Skin of body (tissue), 2 donors: ENCODE data around the gene USP12. TPM values are rescaled to one million over a fixed set of nuclear protein-coding genes. Genes with fewer than 3 reads are reported as not detected.
"Not testable (repeated sequence)": the region's sequence is repeated elsewhere in the genome, so short reads cannot be mapped to it uniquely, and the experiment has no call there.

Experiments used
- DNase-seq: peaks from one replicate; lab custom pipeline; 2025; lab: John Stamatoyannopoulos, UW
- total RNA-seq: library from RNA; depleted of rRNA; stranded (reverse); fragments of >200 nt; gene quantifications from one replicate; pipeline ENCODE4 v1.2.3, GENCODE V29; 2014

The USP12 gene, protein sequence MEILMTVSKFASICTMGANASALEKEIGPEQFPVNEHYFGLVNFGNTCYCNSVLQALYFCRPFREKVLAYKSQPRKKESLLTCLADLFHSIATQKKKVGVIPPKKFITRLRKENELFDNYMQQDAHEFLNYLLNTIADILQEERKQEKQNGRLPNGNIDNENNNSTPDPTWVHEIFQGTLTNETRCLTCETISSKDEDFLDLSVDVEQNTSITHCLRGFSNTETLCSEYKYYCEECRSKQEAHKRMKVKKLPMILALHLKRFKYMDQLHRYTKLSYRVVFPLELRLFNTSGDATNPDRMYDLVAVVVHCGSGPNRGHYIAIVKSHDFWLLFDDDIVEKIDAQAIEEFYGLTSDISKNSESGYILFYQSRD
- total RNA-seq = 32.7 TPM

DNA sequence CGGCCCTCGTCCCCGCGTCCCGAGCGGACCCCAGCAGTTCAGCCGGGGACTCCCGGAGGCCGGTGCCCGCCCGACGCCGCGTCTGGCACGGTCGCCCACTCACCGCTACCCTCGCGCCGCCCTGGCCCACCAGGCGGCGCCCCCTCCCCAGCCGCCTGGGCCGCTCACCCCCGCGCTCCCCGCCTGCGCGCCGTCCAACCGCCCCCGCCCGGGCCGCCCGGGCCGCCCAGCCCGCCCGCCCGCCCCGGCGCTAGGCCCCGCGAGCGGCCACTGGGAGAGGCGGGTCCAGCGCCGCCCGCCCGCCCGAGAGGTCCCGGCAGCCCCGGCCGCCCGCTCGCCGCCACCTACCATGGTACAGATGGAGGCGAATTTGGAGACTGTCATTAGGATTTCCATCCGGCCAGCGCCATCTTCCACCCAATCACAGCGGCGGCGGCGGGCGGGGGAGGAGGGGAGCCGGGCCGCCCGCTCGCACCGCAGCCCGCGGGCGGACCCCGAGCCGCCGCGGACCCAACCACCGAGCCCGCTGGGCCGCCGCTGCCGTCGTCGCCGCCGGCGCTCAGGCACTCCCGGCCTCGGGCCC lies at the start of gene USP12:
USP12 (minus strand) TSS at position 568 of the 583 bp plus-strand sequence; CDS start at position 396, 172 bp downstream.
- no peak for DNase-seq

DNA sequence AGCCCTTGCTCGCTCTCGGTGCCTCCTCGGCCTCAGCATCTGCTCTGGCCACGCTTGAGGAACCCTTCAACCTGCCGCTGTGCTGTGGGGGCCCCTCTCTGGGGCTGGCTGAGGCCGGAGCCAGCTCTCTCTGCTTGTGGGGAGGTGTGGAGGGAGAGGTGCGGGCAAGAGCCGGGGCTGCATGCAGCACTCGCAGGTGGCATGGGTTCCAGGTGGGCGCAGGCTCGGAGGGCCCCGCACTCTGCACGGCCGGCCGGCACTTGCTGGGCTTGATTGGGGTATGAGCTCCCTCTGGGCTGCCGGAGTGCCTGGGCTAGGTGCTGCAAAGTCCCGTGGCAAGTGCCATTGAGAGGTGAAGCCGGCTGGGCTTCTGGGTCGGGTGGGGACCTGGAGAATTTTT lies 48.0 kb upstream of the USP12 start:
- no peak for DNase-seq

DNA sequence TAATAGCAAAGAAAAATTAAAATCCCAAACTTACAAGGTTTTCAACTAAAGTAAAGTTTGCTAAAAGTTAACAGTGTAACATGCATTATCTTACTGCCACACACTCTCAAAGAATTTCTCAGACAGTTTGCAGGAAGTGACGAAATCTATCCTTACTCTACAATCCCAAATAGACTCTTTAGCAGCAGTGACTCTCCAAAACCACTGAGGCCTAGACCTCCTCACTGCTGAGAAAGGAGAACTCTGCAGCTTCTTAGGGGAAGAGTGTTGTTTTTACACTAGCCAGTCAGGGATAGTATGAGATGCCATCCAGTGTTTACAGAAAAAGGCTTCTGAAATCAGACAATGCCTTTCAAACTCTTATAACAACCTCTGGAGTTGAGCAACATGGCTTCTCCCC lies 47.2 kb upstream of the USP12 start:
- DNase-seq = not testable (repeated sequence)

DNA sequence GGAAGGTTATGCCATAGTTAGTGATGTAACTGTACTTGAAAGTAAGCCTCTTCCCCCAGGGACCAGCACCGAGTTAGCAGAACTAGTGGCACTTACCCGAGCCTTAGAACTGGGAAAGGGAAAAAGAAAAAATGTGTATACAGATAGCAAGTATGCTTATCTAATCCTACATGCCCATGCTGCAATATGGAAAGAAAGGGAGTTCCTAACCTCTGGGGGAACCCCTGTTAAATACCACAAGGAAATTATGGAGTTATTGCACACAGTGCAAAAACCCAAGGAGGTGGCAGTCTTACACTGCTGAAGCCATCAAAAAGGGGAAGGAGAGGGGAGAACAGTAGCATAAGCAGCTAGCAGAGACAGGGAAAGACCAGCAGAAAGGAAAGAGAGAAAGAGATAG lies 46.2 kb upstream of the USP12 start:
- not testable (repeated sequence) for DNase-seq

DNA sequence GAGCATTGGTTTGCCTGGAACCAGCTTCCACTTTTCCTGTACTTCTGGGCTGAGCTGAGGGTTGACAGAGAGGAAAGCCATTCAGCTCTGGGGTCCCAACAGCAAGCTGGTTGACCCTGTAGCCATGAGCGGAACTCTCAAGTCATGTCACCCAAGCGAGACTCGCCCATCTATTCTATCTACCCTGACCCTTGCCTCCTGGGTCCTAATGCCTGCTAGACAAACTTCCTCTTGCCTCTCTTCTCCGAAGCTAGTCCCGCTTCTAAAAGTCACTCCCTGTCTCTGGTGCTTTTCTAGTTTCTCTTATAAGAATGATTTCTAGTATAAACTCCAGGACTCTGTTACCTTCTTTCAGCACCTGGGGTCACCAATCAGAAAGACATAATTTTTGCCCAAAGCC lies 41.8 kb upstream of the USP12 start:
- DNase-seq = not testable (repeated sequence)

DNA sequence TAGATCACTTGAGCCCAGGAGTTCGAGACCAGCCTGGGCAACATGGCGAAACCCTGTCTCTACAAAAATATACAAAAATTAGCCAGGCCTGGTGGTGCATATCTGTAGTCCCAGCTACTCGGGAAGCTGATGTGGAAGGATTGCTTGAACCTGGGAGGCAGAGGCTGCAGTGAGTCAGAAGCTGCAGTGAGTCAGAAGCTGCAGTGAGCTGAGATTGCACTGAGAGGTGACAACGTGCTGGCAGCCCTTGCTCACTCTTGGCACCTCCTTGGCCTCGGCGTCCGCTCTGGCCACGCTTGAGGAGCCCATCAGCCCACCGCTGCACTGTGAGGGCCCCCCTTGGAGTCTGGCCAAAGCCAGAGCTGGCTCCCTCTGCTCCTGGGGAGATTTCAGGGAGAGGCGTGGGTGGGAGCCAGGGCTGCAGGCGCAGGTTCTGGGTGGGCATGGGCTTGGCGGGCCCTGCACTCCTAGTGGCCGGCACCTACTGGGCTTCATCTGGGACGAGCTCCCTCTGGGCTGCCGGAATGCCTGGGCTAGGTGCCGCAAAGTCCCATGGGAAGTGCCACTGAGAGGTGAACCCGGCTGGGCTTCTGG lies 40.3 kb upstream of the USP12 start:
- DNase-seq = no peak

DNA sequence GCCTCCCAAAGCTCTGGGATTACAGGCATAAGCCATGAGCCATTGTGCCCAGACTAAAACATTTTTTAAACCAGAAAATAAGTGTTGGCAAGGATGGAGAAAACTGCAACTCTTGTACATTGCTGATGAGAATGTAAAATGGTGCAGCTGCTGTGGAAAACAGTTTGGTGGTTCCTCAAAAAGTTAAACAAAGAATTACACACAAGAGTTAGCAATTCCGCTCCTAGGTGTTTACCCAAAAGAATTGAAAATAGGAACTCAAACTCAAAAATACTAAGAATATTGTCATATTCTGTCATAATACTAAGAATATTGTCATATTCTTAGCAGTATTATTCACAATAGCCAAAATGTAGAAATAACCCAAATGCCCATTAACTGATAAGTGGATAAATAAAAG lies 39.7 kb upstream of the USP12 start:
- no peak for DNase-seq

DNA sequence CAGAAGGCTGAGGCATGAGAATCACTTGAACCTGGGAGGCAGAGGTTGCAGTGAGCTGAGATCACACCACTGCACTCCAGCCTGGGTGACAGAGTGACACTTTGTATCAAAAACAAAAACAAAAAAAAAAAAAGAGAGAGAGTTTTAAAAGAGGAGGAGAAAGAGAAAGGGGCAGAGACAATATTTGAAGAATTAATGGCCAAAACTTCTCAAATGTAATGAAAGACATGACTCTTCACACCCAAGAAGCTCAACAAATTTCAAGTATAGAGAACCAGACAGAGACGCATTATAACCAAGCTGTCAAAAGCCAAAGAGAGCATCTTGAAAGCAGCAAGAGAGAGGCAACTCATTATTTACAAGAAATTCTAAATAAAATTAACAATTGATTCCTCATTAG lies 36.9 kb upstream of the USP12 start:
- no peak for DNase-seq

DNA sequence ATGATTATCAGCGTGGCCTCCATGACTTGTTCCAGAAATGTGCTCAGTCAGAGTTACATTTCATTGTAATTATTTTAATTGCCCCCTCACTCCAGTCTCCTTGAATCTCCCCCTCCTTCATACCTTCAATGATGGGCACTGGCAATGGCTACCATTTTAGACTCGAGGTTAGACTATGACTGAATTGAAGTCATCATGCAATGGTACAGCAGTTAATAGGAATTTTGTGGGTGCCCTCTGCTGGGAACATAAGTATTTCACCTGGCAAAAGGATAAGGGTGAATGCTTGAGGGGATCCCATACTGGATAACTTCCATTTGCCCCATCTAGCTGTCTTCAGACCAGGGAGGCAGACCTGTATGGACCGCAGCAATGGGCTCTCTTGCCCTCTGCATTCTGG lies 32.2 kb upstream of the USP12 start:
- DNase-seq = no peak

DNA sequence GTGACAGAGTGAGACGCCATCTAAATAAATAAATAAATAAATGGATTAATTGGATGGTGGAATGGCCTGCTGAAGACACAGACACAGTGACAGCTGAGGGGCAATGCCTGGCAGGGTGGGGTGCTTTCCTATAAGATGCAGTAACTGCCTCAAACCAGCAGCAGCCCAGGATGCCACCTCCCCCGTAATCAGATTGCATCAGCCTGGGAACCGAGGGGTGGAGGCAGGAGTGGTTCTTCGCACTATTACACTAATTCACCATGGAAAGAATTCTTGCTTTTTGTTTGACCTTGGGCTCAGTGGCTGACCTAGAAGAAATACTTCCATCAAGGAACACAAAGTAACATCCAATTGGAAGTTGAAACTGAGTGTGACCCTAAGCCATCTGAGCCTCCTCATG lies 31.6 kb upstream of the USP12 start:
- DNase-seq = no peak

DNA sequence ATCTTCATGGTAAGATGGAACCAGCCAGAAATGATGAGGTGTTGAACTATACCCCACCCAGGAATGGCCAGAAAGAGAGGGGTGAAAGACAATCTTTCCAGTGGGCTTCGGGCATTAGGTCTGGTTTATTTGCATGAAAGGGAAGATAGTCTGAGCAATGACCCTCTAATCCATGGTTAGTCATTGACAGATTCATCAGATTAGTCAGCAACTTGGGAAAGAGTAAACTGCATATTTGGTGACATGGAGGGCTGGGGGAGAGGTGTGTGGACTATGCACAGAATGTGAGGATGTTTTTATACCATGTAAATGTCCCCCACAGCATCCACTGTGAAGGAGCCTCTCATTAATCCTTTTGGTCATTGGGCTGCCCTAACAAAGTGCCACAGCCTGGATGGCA lies 30.1 kb upstream of the USP12 start:
- DNase-seq = no peak

DNA sequence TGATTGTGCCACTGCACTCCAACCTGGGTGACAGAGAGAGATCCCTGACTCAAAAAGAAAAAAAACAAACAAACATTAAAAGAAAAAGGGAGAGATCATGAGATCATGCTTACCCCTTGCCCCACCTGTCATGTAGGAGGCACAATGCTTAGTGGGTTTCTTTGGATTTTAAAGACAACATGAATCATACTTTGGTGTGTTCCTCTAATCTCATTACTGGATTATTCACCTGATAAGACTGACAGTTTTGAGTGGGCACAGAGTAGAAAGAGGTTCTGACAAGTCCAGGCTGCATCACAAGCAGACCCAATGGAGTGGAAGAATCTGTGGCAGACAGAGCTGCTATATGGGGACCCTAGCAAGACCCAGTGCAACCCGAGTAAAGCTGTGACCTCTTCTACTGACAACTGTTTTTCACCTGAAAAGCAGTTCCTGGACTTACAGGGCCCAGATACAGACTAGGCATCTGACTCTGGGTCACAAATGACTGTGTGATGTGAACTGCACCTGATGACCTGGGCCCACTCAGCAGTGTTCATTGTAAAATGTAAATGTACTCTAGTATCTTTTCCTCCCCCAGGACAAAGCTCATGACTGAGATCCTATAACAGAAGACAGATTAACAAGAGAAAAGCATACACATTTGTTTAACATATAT lies 28.9 kb upstream of the USP12 start:
- no peak for DNase-seq

DNA sequence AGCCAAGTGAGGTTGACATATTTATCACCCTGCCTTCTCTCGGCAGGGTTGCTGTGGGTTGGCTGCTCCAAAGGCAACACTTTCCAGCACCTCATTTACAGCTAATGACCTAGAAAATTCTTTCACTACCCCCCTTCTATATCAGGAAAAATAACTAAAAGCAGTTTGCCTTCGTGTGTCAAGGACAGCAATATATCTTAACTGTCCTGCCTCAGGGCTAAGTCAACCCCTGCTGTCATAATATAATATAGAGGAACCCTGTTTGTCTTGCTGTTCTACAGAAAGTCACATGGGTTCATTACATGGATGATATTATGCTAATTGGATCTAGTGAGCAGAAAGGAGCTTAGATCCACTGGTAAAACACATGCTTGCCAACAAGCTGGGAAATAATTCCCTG lies 28.1 kb upstream of the USP12 start:
- DNase-seq = no peak

DNA sequence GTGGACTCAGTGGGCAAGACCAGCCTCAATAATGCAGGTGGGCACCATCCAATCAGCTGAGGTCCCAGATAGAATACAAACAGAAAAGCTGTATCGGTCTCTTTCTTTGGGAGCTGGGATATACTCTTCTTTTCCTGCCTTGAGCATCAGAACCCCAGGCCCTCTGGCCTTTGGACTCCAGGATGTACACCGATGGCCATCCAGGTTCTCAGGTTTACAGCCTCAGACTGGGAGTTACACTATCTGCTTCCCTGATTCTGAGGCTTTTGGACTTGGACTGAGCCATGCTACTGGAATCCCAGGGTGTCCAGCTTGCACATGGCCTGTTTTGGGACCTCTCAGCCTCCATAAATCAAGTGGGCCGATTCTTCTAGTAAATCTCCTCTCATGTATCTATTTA lies 27.6 kb upstream of the USP12 start:
- DNase-seq = no peak

DNA sequence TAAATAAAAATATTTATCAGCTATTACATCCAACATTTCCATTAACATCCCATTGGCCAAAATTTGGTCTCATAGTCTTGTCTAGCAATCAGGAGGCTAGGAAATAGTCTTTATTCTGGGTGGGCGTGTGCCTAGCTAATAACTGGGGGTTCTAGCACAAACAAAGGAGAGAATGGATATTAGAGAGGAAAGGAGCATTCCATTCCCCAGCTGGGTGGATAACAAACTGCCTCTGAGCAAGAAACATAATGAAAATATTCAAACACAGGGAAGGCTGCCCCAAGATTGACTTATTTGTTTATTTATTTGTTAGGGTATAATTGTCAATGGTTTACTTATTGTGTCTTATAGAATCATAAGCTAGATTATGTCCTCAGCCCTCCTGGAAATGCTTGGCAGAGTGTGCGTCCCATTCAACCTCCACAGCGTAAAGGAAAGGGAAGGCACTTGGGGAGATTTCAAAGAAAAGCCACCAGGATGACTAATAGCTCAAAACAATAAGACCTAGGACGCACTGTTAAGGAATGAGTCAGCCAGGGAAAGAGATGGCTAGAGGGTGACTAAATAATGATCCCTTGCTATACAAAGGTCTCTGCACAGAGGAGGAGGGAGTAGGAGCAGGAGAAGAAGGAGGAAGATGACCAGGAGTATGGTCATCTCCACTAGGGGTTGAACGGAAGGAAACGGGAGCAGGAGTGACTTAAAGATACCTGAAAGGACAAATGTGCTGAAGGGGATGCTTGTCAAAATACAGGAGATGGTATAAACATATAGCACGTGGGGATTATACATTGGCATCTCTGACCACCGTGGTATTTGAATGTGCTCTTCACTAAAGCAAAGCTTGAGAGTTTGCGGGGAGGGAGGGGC lies 23.5 kb upstream of the USP12 start:
- no peak for DNase-seq

DNA sequence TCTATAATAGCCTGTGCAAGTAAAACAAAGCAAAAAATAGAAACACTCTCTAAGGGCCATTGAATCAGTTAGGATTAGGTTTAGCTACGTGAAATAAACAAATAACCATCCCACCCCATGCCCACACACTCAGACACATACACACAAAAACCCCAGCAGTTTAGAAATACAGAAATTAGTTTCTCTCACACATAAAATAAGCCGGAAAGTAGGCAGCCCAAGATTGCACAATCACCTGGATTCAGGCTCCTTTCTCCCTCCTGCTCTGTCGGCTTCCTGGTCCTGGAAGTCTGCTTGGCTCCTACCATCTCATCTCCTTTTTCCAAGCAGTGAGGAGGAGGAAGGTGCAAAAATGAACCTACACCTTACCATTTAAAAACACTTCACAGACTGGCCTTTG lies 22.6 kb upstream of the USP12 start:
- no peak for DNase-seq

DNA sequence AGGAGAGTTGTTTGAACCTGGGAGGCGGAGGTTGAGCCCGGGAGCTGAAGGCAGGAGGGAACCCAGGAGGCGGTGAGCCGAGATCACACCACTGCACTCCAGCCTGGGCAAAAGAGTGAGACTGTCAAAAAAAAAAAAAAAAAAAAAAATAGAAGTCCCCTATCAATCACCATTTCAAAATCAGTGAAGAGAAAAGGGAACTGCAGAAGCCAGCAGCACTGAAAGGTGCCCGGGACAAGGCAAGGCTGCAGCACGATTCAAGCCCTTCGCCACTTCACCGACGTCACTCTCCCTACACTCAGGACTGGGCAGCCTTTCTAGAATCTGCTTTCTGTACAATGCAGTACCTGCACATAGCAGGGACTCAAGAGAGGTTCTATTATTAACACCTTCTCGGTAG lies 21.9 kb upstream of the USP12 start:
- no peak for DNase-seq

DNA sequence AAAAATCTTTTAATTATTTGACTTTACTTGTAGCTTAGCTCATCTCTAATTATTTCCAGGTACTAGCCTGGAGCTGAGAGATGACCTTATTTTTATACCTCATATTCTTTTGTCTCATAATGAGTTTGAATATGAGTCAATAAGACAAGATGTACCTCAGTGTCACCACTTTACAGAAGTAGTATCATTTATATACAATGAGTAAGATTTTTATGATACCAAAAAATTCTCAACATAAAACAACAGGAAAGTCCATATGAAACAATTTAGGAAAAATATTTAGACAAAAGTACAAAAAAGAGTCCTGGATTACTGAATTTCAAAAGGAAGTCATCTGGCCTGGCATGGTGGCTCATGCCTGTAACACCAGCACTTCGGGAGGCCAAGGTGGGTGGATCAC lies 21.4 kb upstream of the USP12 start:
- DNase-seq = no peak

DNA sequence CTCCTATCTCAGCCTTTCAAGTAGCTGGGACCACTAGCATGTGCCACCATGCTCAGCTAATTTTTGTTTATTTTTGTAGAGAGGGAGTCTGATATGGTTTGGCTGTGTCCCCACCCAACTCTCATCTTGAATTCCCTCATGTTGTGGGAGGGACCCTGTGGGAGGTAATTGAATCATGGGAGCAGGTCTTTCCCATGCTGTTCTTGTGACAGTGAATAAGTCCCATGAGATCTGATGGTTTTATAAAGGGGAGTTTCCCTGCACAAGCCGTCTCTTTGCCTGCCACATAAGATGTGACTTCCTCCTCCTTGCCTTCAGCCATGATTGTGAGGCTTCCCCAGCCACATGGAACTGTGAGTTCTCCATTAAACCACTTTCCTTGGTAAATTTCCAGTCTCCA lies 20.8 kb upstream of the USP12 start:
- not testable (repeated sequence) for DNase-seq

DNA sequence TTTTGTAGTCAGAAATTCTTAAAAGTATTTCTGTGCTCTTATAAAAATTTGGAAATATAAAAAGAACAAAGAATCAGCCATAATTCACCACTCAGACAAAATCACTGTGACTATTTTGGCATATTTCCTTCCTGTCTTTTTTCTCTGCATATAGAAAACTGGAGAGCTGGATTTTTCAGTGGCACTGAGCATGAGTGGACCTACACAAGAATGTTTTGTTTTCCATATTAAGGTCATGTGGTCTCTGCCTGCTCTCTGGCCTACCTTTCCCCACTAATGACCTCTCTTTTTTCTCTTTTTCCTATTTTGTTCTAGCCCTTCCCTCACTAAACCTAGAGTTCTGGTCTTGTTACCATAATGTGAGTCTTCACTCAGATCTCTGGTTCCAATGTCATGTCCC lies 17.6 kb upstream of the USP12 start:
- no peak for DNase-seq

DNA sequence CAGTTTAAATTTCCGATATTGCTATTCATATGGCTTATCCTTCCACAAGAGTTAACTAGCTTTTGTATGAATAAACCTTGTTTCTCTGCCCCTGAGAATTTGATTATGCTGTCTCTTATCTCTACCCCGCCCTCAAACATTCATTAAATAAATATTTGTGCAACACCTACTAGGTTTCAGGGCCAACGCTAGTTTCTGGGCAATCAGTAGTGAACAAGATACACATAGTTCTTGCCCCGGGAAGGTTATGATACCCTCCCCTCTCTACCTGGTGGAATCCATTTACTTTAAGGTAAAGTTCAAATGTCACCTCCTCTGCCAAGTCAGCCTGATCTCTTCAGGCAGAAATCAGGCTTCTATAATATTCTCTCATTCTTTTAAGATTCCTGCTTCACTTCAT lies 16.6 kb upstream of the USP12 start:
- no peak for DNase-seq

DNA sequence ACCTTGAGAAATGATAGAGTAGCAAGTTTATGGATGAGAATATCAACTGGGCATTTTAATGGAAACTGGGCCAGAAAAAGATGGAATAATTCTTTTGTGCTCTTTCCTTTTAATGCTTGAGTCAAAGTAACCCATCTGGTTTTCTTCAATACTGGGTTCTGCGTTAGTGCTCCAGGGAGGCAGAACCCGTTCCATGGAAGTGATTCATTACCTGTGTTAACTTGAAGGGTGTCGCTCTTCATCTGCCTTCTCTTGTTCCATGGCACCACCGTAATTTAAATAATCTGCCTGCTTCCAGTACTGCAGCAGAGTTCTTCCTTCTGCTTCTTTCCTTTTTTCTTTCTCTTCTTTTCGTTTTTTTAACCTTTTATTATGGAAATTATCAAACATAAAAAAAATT lies 14.7 kb upstream of the USP12 start:
- no peak for DNase-seq
